HepG2 (cell line): ENCODE measurements around the gene RPRML. TPM values are rescaled to one million over a fixed set of nuclear protein-coding genes. Genes with fewer than 3 reads are reported as not detected.

Source experiments
- GLI4 ChIP-seq: sonication (generic); formaldehyde crosslinking; IDR thresholded peaks from 2 replicates; pipeline ENCODE4 v1.5.1; 2020; ENCODE audit warnings: missing genetic modification reagents, mild to moderate bottlenecking, moderate library complexity, borderline replicate concordance
- ISL2 ChIP-seq: sonication (generic); formaldehyde crosslinking; IDR thresholded peaks from 2 replicates; pipeline ENCODE4 v1.5.0; 2020; ENCODE audit warnings: missing genetic modification reagents
- KDM6A ChIP-seq: IDR thresholded peaks from 2 replicates; pipeline ENCODE4 v1.6.1; 2016; ENCODE audit warnings: low read depth
- NFE2L1 ChIP-seq: sonication (generic); formaldehyde crosslinking; IDR thresholded peaks from 2 replicates; pipeline ENCODE4 v1.4.0; 2020; ENCODE audit warnings: missing genetic modification reagents, mild to moderate bottlenecking, borderline replicate concordance
- PAWR ChIP-seq: sonication (generic); formaldehyde crosslinking; IDR thresholded peaks from 2 replicates; pipeline ENCODE4 v1.4.0; 2020; ENCODE audit warnings: missing genetic modification reagents, mild to moderate bottlenecking, borderline replicate concordance
- PAX8 ChIP-seq: sonication (generic); formaldehyde crosslinking; IDR thresholded peaks from 2 replicates; pipeline ENCODE4 v1.8.0; 2022; ENCODE audit warnings: mild to moderate bottlenecking, missing genetic modification reagents, borderline replicate concordance
- SAP130 ChIP-seq: IDR thresholded peaks from 2 replicates; pipeline ENCODE4 v1.6.1; 2016; ENCODE audit warnings: low read depth
- SATB2 ChIP-seq: sonication (generic); formaldehyde crosslinking; IDR thresholded peaks from 2 replicates; pipeline ENCODE4 v1.5.0; 2020; ENCODE audit warnings: missing genetic modification reagents
- TCF7 ChIP-seq: sonication (generic); IDR thresholded peaks from 2 replicates; pipeline ENCODE4 v1.6.1; 2016; ENCODE audit warnings: antibody characterized with exemption, low read depth
- ZNF549 ChIP-seq: sonication (generic); formaldehyde crosslinking; IDR thresholded peaks from 2 replicates; pipeline ENCODE4 v1.5.0; 2020; ENCODE audit warnings: missing genetic modification reagents
- ZNF776 ChIP-seq: sonication (generic); formaldehyde crosslinking; IDR thresholded peaks from 2 replicates; pipeline ENCODE4 v1.4.0; 2020; ENCODE audit warnings: mild to moderate bottlenecking, missing genetic modification reagents
- polyA plus RNA-seq, 8 experiments: library from polyadenylated mRNA; depleted of rRNA in 3 of 8; stranded (reverse) in 7 of 8; unstranded in 1 of 8; fragments of >200 nt; fragmentation: Illumina TruSeq in 4 of 8; extraction: Trizol in 4 of 8; gene quantifications; 2 replicates each; pipeline versions ENCODE4 v1.2.1 to v1.2.3, GENCODE V29; 2011 to 2016; ENCODE audit warnings: low read depth in 4 of 8, missing spikeins in 1 of 8, mixed read lengths in 1 of 8; ENCODE audit not compliant: insufficient read depth in 1 of 8
- total RNA-seq, 5 experiments: library from RNA; depleted of rRNA; stranded (reverse); fragments of >200 nt; fragmentation: Illumina TruSeq; extraction: Trizol; gene quantifications; 2 replicates each; pipeline ENCODE4 v1.2.3, GENCODE V29; 2016; ENCODE audit warnings: low read depth in 1 of 5
- TF ChIP-seq, protein P1 (sequence below): sonication (generic); formaldehyde crosslinking; IDR thresholded peaks from 2 replicates; pipeline ENCODE4 v1.4.0; 2020; ENCODE audit warnings: missing genetic modification reagents, borderline replicate concordance
- TF ChIP-seq, protein P2 (sequence below): sonication (generic); formaldehyde crosslinking; IDR thresholded peaks from 2 replicates; pipeline ENCODE4 v1.5.0; 2020; ENCODE audit warnings: mild to moderate bottlenecking, low read depth, missing genetic modification reagents, borderline replicate concordance
- TF ChIP-seq, protein P3 (sequence below): sonication (generic); formaldehyde crosslinking; IDR thresholded peaks from 2 replicates; pipeline ENCODE4 v1.5.0; 2020; ENCODE audit warnings: missing genetic modification reagents
- TF ChIP-seq, protein P4 (sequence below): sonication (generic); formaldehyde crosslinking; IDR thresholded peaks from 2 replicates; pipeline ENCODE4 v1.4.0; 2020; ENCODE audit warnings: missing genetic modification reagents, low read depth, mild to moderate bottlenecking, borderline replicate concordance
- TF ChIP-seq, protein P5 (sequence below): sonication (generic); formaldehyde crosslinking; IDR thresholded peaks from 2 replicates; pipeline ENCODE4 v1.4.0; 2020; ENCODE audit warnings: mild to moderate bottlenecking, missing genetic modification reagents
- TF ChIP-seq, protein P6 (sequence below): sonication (generic); formaldehyde crosslinking; IDR thresholded peaks from 2 replicates; pipeline ENCODE4 v1.4.0; 2020; ENCODE audit warnings: mild to moderate bottlenecking, low read depth, missing genetic modification reagents

Gene RPRML
- total and polyA plus RNA-seq, 2 of the 13 experiments (the other 11 are each of a cell fraction or from before 2014, with no cell fraction given), result not detected

DNA sequence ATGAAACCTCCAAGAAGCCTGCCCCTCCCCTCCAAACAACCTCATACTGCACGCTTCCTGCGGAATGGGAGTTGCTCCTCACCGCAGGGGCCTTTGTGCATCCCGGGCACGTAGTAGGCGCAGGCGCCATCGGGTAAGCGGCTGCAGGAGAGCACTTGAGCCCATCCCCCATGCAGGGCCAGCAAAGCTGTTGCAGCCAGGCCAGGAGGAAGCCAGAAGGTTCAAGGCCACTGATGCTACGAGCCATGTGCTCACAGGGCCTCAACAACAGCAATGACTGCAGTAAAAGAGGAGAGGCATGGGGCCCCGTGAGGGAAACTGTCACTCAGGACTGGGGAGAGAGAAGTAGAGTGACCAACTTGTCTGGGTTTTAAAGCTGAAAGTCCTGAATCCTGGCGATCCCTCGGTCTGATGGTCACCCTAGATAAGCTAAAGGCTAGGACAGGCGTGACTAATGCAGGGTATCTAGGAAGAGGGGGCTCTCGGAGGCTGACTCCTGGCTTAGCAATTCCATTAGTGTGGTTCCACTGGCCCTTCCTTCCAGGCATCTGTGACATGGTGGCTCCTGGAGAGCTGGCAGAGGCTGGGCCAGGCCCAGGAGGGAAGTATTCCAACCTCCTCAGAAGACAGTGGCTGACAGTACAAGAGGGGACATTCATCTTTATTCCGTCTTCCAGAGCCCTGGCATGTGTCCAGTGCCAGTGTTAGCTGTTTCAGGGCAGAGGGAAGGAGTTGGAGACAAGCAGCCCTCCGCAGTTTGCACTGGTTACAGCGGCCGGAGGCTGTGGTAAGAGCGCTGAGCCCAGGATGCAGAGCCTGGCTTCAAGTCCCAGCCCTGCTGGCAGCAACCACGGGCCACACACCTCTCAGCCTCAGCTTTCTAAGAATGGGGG lies 35.3 kb downstream of the RPRML start (continued):
- 0 out of 2 replicates have a peak, but pooled peaks have one; percentile 47 for TF ChIP-seq PAWR (CRISPR knock-in tag)
- TF ChIP-seq SAP130 (CRISPR knock-in tag), result peak; percentile 98
- peak; percentile 88; the same call in 1 of the 2 replicates for TF ChIP-seq PAX8
- TF ChIP-seq, protein P1, sequence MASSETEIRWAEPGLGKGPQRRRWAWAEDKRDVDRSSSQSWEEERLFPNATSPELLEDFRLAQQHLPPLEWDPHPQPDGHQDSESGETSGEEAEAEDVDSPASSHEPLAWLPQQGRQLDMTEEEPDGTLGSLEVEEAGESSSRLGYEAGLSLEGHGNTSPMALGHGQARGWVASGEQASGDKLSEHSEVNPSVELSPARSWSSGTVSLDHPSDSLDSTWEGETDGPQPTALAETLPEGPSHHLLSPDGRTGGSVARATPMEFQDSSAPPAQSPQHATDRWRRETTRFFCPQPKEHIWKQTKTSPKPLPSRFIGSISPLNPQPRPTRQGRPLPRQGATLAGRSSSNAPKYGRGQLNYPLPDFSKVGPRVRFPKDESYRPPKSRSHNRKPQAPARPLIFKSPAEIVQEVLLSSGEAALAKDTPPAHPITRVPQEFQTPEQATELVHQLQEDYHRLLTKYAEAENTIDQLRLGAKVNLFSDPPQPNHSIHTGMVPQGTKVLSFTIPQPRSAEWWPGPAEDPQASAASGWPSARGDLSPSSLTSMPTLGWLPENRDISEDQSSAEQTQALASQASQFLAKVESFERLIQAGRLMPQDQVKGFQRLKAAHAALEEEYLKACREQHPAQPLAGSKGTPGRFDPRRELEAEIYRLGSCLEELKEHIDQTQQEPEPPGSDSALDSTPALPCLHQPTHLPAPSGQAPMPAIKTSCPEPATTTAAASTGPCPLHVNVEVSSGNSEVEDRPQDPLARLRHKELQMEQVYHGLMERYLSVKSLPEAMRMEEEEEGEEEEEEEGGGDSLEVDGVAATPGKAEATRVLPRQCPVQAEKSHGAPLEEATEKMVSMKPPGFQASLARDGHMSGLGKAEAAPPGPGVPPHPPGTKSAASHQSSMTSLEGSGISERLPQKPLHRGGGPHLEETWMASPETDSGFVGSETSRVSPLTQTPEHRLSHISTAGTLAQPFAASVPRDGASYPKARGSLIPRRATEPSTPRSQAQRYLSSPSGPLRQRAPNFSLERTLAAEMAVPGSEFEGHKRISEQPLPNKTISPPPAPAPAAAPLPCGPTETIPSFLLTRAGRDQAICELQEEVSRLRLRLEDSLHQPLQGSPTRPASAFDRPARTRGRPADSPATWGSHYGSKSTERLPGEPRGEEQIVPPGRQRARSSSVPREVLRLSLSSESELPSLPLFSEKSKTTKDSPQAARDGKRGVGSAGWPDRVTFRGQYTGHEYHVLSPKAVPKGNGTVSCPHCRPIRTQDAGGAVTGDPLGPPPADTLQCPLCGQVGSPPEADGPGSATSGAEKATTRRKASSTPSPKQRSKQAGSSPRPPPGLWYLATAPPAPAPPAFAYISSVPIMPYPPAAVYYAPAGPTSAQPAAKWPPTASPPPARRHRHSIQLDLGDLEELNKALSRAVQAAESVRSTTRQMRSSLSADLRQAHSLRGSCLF (CRISPR knock-in tag), result no peak
- no peak for TF ChIP-seq ZNF549 (CRISPR knock-in tag)
- no peak for TF ChIP-seq ZNF776 (CRISPR knock-in tag)
- peak; percentile 67; the same call in 1 of the 2 replicates for TF ChIP-seq SATB2 (CRISPR knock-in tag)
- TF ChIP-seq TCF7, result no peak
- TF ChIP-seq, protein P2, sequence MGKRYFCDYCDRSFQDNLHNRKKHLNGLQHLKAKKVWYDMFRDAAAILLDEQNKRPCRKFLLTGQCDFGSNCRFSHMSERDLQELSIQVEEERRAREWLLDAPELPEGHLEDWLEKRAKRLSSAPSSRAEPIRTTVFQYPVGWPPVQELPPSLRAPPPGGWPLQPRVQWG (CRISPR knock-in tag), result no peak
- TF ChIP-seq NFE2L1 (CRISPR knock-in tag), result no peak; the same call in 1 of the 2 replicates
- TF ChIP-seq, protein P3, sequence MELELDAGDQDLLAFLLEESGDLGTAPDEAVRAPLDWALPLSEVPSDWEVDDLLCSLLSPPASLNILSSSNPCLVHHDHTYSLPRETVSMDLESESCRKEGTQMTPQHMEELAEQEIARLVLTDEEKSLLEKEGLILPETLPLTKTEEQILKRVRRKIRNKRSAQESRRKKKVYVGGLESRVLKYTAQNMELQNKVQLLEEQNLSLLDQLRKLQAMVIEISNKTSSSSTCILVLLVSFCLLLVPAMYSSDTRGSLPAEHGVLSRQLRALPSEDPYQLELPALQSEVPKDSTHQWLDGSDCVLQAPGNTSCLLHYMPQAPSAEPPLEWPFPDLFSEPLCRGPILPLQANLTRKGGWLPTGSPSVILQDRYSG (CRISPR knock-in tag), result 0 out of 2 replicates have a peak, but pooled peaks have one; percentile 88
- peak; percentile 98 for TF ChIP-seq KDM6A
- TF ChIP-seq, protein P4, sequence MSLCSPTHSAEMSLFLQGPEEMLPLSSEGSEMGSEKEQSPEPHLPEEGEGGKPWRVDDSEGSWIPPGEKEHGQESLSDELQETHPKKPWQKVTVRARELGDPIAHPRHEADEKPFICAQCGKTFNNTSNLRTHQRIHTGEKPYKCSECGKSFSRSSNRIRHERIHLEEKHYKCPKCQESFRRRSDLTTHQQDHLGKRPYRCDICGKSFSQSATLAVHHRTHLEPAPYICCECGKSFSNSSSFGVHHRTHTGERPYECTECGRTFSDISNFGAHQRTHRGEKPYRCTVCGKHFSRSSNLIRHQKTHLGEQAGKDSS (CRISPR knock-in tag), result peak; percentile 99
- TF ChIP-seq, protein P5, sequence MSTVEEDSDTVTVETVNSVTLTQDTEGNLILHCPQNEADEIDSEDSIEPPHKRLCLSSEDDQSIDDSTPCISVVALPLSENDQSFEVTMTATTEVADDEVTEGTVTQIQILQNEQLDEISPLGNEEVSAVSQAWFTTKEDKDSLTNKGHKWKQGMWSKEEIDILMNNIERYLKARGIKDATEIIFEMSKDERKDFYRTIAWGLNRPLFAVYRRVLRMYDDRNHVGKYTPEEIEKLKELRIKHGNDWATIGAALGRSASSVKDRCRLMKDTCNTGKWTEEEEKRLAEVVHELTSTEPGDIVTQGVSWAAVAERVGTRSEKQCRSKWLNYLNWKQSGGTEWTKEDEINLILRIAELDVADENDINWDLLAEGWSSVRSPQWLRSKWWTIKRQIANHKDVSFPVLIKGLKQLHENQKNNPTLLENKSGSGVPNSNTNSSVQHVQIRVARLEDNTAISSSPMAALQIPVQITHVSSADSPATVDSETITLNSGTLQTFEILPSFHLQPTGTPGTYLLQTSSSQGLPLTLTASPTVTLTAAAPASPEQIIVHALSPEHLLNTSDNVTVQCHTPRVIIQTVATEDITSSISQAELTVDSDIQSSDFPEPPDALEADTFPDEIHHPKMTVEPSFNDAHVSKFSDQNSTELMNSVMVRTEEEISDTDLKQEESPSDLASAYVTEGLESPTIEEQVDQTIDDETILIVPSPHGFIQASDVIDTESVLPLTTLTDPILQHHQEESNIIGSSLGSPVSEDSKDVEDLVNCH (CRISPR knock-in tag), result no peak; the same call in 1 of the 2 replicates
- TF ChIP-seq ISL2 (CRISPR knock-in tag), result peak; percentile 88
- TF ChIP-seq, protein P6, sequence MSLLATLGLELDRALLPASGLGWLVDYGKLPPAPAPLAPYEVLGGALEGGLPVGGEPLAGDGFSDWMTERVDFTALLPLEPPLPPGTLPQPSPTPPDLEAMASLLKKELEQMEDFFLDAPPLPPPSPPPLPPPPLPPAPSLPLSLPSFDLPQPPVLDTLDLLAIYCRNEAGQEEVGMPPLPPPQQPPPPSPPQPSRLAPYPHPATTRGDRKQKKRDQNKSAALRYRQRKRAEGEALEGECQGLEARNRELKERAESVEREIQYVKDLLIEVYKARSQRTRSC (CRISPR knock-in tag), result peak; percentile 91; the same call in 1 of the 2 replicates
- TF ChIP-seq GLI4 (CRISPR knock-in tag), result 0 out of 2 replicates have a peak, but pooled peaks have one; percentile 85
